Measurements from ENCODE around the gene TRAF3IP1.

- TF ChIP-seq PATZ1 (CRISPR knock-in tag; IDR thresholded peaks at IDR 0.05; ENCODE audit: borderline replicate concordance) (no peak), POU6F1 (CRISPR knock-in tag; IDR thresholded peaks at IDR 0.05; ENCODE audit: borderline replicate concordance, low read depth) (no peak), ZFP3 (CRISPR knock-in tag; IDR thresholded peaks at IDR 0.05) (no peak), ZNF70 (CRISPR knock-in tag; IDR thresholded peaks at IDR 0.05) (no peak), ZC3H10 (CRISPR knock-in tag; IDR thresholded peaks at IDR 0.05) (no peak), CSRNP3 (CRISPR knock-in tag; IDR thresholded peaks at IDR 0.05) (no peak), ESRRG (CRISPR knock-in tag; IDR thresholded peaks at IDR 0.05) (no peak), CREB5 (CRISPR knock-in tag; IDR thresholded peaks at IDR 0.05; ENCODE audit: low read depth) (no peak), OSR1 (CRISPR knock-in tag; IDR thresholded peaks at IDR 0.05) (no peak)
Observed at GRCh38 chr2:238406998-238407285, 86.6 kb downstream of the TRAF3IP1 start.
